PFSK-1 (cell line): ENCODE results near the gene CYTH1.

Experiments used
- REST ChIP-seq, 2 experiments: IDR thresholded peaks; 2 replicates each; pipeline versions ENCODE4 v1.6.1 to v1.8.0; 2011 to 2012; ENCODE audit warnings: low read depth in 2 of 2, low read length in 2 of 2, control low read depth in 1 of 2, inconsistent platforms in 1 of 2, mild to moderate bottlenecking in 1 of 2, moderate library complexity in 1 of 2; ENCODE audit not compliant: insufficient read depth in 1 of 2
- SIN3A ChIP-seq: IDR thresholded peaks from 2 replicates; pipeline ENCODE4 v1.6.1; 2012; ENCODE audit warnings: mild to moderate bottlenecking, low read length, moderate library complexity, borderline replicate concordance; ENCODE audit not compliant: insufficient read depth

DNA sequence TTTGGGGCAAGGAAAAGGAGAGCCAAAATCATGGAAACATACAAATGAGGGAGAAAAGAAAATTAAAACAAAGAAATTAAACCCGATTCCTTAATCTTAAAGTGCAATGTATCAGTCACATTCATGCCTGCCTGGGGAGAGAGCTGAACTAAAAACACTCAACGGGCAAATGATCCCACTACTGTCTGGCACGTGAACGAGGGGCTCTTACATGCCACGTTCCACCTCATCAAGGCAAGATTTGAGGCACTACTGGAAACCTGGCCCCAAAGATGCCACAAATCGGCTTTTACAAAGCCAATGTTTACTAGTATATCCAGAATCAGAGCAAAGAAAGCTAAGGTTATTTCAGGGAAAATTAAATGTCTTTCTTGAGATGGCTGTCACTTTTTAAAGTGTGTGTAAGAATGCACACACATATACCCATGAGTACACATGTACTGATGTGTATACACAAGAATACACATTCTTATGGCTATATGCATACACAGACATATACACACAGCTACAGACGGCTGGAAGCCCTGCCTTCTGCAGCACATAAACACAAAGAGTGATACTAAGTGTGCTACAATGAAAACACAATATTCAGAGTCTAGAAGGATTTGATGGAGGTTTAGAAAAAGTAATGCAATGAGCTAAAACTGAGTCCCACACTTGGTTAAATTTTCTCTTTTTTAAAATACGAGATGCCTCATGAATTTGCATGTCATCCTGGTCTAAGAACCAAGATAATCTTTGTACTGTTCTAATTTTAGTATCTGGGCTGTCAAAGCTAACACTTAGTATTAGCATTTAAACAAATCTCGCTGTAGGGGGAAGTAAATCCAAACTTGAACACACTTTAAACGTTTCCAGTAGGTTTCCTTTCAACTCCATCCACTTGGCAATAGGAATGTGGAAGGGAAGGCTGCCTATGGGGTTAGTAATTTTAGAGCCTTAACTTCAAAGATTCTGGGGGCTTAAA, 85.8 kb downstream of the CYTH1 start:
- no peak for TF ChIP-seq SIN3A
- TF ChIP-seq REST (IDR thresholded peaks at IDR 0.05; ENCODE audit: insufficient read depth in 1 of 2, low read depth in 2 of 2, low read length in 2 of 2): no peak
